Osteoblast (primary cell): ENCODE measurements around the gene EFNA5. TPM values are rescaled to one million over a fixed set of nuclear protein-coding genes. Genes with fewer than 3 reads are reported as not detected.
A peak's percentile ranks its signal among the peaks of the same experiment; 100 is the strongest.

Experiments used
- DNase-seq: peaks from one replicate; pipeline ENCODE4 v3.0.0; 2011; ENCODE audit warnings: low spot score, mixed read lengths; ENCODE audit not compliant: insufficient read length; ENCODE audit errors: missing footprints
- H2AFZ ChIP-seq: 2 replicates; pipeline ENCODE4 v1.6.0; 2011; ENCODE audit warnings: mild to moderate bottlenecking, low read length
- H3K27ac ChIP-seq: 2 replicates; pipeline ENCODE4 v1.5.1; 2011; ENCODE audit warnings: mild to moderate bottlenecking, low read depth, low read length, moderate library complexity
- H3K27me3 ChIP-seq: 2 replicates; pipeline ENCODE4 v1.6.0; 2012; ENCODE audit warnings: mild to moderate bottlenecking, control low read depth, inconsistent platforms, low read length, moderate library complexity; ENCODE audit not compliant: insufficient read depth
- H3K36me3 ChIP-seq: 2 replicates; pipeline ENCODE4 v1.5.1; 2011; ENCODE audit warnings: mild to moderate bottlenecking, low read length, control low read depth, moderate library complexity; ENCODE audit not compliant: insufficient read depth
- H3K4me1 ChIP-seq: 2 replicates; pipeline ENCODE4 v1.5.1; 2011; ENCODE audit warnings: mild to moderate bottlenecking, low read length, control low read depth, moderate library complexity; ENCODE audit not compliant: insufficient read depth
- H3K4me2 ChIP-seq: 2 replicates; pipeline ENCODE4 v1.6.0; 2011; ENCODE audit warnings: mild to moderate bottlenecking, low read length; ENCODE audit not compliant: insufficient read depth
- H3K4me3 ChIP-seq: fragments of 200-600 bp; sonication (generic); 3 replicates; pipeline ENCODE4 v1.5.1; 2012; ENCODE audit warnings: mild to moderate bottlenecking, low read length, inconsistent platforms; ENCODE audit not compliant: insufficient read depth
- H3K79me2 ChIP-seq: 2 replicates; pipeline ENCODE4 v1.6.0; 2012; ENCODE audit warnings: mild to moderate bottlenecking, low read length, control low read depth, inconsistent platforms; ENCODE audit not compliant: insufficient read depth
- H3K9me3 ChIP-seq: 2 replicates; pipeline ENCODE4 v1.5.1; 2011; ENCODE audit warnings: low read depth, low read length, control low read depth
- H4K20me1 ChIP-seq: 2 replicates; pipeline ENCODE4 v1.6.0; 2012; ENCODE audit warnings: mild to moderate bottlenecking, low read length, control low read depth; ENCODE audit not compliant: insufficient read depth
- CTCF ChIP-seq: IDR thresholded peaks from 2 replicates; pipeline ENCODE4 v1.5.1; 2011; ENCODE audit warnings: mild to moderate bottlenecking, low read depth, low read length, moderate library complexity; ENCODE audit errors: extremely low read depth
- total RNA-seq: library from RNA; depleted of rRNA; stranded (reverse); fragments of >200 nt; gene quantifications from 2 replicates; pipeline ENCODE4 v1.2.3, GENCODE V29; 2012

EFNA5 gene
- total RNA-seq, 1 donor, result 12.3 TPM

- Histone ChIP-seq H3K4me1 (peaks cover 14% of the 10 kb centered on the region), H3K27me3 (no peaks in the 10 kb centered on the region), H3K27ac (no peak overlapping the region), H3K4me2 (no peak overlapping the region), H3K36me3 (no peaks in the 10 kb centered on the region), H2AFZ (no peak overlapping the region), H4K20me1 (no peaks in the 10 kb centered on the region), H3K79me2 (no peaks in the 10 kb centered on the region), H3K9me3 (no peaks in the 10 kb centered on the region), H3K4me3 (no peak overlapping the region)
- TF ChIP-seq CTCF, result no peak
- no peak for DNase-seq
Measured at GRCh38 chr5:107544476-107544875, 126.3 kb downstream of the EFNA5 start.

GRCh38 chr5:107543868-107544267, 126.9 kb downstream of the EFNA5 start:
- Histone ChIP-seq H4K20me1 (no peaks in the 10 kb centered on the region), H3K27ac (no peak overlapping the region), H3K4me2 (no peak overlapping the region), H3K4me3 (no peak overlapping the region), H3K9me3 (no peaks in the 10 kb centered on the region), H2AFZ (no peak overlapping the region), H3K4me1 (peaks cover 14% of the 10 kb centered on the region), H3K79me2 (no peaks in the 10 kb centered on the region), H3K27me3 (no peaks in the 10 kb centered on the region), H3K36me3 (no peaks in the 10 kb centered on the region)
- no peak for TF ChIP-seq CTCF
- DNase-seq, result no peak

GRCh38 chr5:107542831-107543231, 127.9 kb downstream of the EFNA5 start:
- Histone ChIP-seq H3K4me1 (peaks cover 14% of the 10 kb centered on the region), H3K9me3 (no peaks in the 10 kb centered on the region), H3K4me2 (peak overlapping the region; percentile 68), H4K20me1 (no peaks in the 10 kb centered on the region), H2AFZ (no peak overlapping the region), H3K27ac (no peak overlapping the region), H3K27me3 (no peaks in the 10 kb centered on the region), H3K36me3 (no peaks in the 10 kb centered on the region), H3K4me3 (peak overlapping the region; percentile 45), H3K79me2 (no peaks in the 10 kb centered on the region)
- DNase-seq, result peak; percentile 30
- TF ChIP-seq CTCF, result no peak

GRCh38 chr5:107542428-107542827, 128.3 kb downstream of the EFNA5 start:
- Histone ChIP-seq H3K4me3 (peak overlapping the region; percentile 45), H4K20me1 (no peaks in the 10 kb centered on the region), H2AFZ (peak overlapping the region; percentile 32), H3K9me3 (no peaks in the 10 kb centered on the region), H3K4me2 (peak overlapping the region; percentile 68), H3K36me3 (no peaks in the 10 kb centered on the region), H3K79me2 (no peaks in the 10 kb centered on the region), H3K27ac (no peak overlapping the region), H3K27me3 (no peaks in the 10 kb centered on the region), H3K4me1 (peaks cover 14% of the 10 kb centered on the region)
- no peak for TF ChIP-seq CTCF
- DNase-seq, result peak; percentile 73
